Lung (tissue), 12 donors: ENCODE measurements around the gene RC3H2. TPM values are rescaled to one million over a fixed set of nuclear protein-coding genes. Genes with fewer than 3 reads are reported as not detected.
A peak's percentile ranks its signal among the peaks of the same experiment; 100 is the strongest.

Source experiments
- ATAC-seq: fragments of 200-7000 bp; cut with Tn5 transposase; one replicate; pipeline ENCODE4 v1.9.1; 2020; ENCODE audit warnings: moderate number of reproducible peaks; ENCODE audit not compliant: insufficient read depth, low FRiP score
- DNase-seq, 3 donors: peaks; one replicate each; pipeline ENCODE4 v3.0.0-alpha.2; 2013 to 2017
- H3K27ac ChIP-seq, 2 donors: one replicate each; pipeline ENCODE4 v1.5.1; 2013; ENCODE audit warnings: mild to moderate bottlenecking in 2 of 2, moderate library complexity in 2 of 2, control low read depth in 1 of 2, inconsistent platforms in 1 of 2, low read depth in 1 of 2, low read length in 1 of 2
- H3K27me3 ChIP-seq, 3 donors: one replicate each; pipeline ENCODE4 v1.5.1; 2013; ENCODE audit warnings: low read length in 2 of 3; ENCODE audit not compliant: control insufficient read depth in 3 of 3, insufficient read depth in 3 of 3
- H3K36me3 ChIP-seq, 4 donors: one replicate each; pipeline ENCODE4 v1.5.1; 2013; ENCODE audit warnings: low read length in 4 of 4, mild to moderate bottlenecking in 1 of 4, moderate library complexity in 1 of 4; ENCODE audit not compliant: control insufficient read depth in 4 of 4, insufficient read depth in 4 of 4
- H3K4me1 ChIP-seq, 5 donors: one replicate each; pipeline ENCODE4 v1.5.1; 2013; ENCODE audit warnings: low read length in 5 of 5, mild to moderate bottlenecking in 2 of 5, moderate library complexity in 1 of 5; ENCODE audit not compliant: control insufficient read depth in 5 of 5, insufficient read depth in 5 of 5
- H3K4me3 ChIP-seq: one replicate; pipeline ENCODE4 v1.5.1; 2013; ENCODE audit warnings: mild to moderate bottlenecking, control low read depth, moderate library complexity
- H3K9ac ChIP-seq, 2 donors: one replicate each; pipeline ENCODE4 v1.5.1; 2013; ENCODE audit warnings: low read length in 2 of 2, control low read depth in 1 of 2; ENCODE audit not compliant: insufficient read depth in 1 of 2
- H3K9me3 ChIP-seq, 4 donors: one replicate each; pipeline ENCODE4 v1.5.1; 2013; ENCODE audit warnings: low read length in 3 of 4, mild to moderate bottlenecking in 1 of 4, moderate library complexity in 1 of 4; ENCODE audit not compliant: control insufficient read depth in 4 of 4, insufficient read depth in 3 of 4
- CTCF ChIP-seq: IDR thresholded peaks from 2 replicates; pipeline ENCODE4 v1.5.1; 2012; ENCODE audit warnings: mild to moderate bottlenecking; ENCODE audit errors: control extremely low read depth, extremely low read depth
- WGBS, 2 donors: extraction: QIAGEN DNeasy Blood & Tissue Kit; methylation state at CpG; one replicate each; pipeline ENCODE4 v1.1.7; 2013; 5-methylcytosine and 5-hydroxymethylcytosine counted together
- polyA plus RNA-seq, 2 donors: library from polyadenylated mRNA; stranded (reverse); fragments of 200-250 nt; gene quantifications; one replicate each; pipeline ENCODE4 v1.2.1, GENCODE V29; 2013
- total RNA-seq, 2 donors: library from RNA; depleted of rRNA in 1 of 2; stranded (reverse); fragments of >200 nt in 1 of 2; gene quantifications; one replicate each; pipeline ENCODE4 v1.2.1, GENCODE V29; 2014 to 2021
- donor health status: control.
- donor health status: control.
- donor health status: Bipolar disorder and iron deficiency.
- donor health status: healthy.
- donor health status: DM: yes; HTN: yes; CAD: no.

RC3H2 gene
- total and polyA plus RNA-seq, 4 donors, result 11.9 to 60.2 (median 25.4) TPM

GRCh38 chr9:122819791-122820489 is 85.2 kb downstream of the RC3H2 start:
- no peak overlapping the region for H3K9ac ChIP-seq
- H3K36me3 ChIP-seq, result peaks cover 12 to 37% (median 22%) of the 10 kb centered on the region in 4 donors
- ATAC-seq, result no peak
- H3K27me3 ChIP-seq, result no peaks in the 10 kb centered on the region
- H3K9me3 ChIP-seq, result no peaks in the 10 kb centered on the region
- peaks cover 0 to 7% (median 0%) of the 10 kb centered on the region in 5 donors for H3K4me1 ChIP-seq
- peak in 2 of 3 donors; percentile 24 to 42 for DNase-seq
- WGBS, 2 donors, result 65 to 73% methylated on average over 9 of the region's 9 CpGs
- no peak overlapping the region for H3K4me3 ChIP-seq
- H3K27ac ChIP-seq, result peak overlapping the region; percentile 72 to 79
- no peak for TF ChIP-seq CTCF

GRCh38 chr9:122819326-122819725 is 85.8 kb downstream of the RC3H2 start:
- peak in 1 of 3 donors; percentile 22 for DNase-seq
- 62 to 72% methylated on average over 3 of the region's 3 CpGs for WGBS, 2 donors
- H3K9ac ChIP-seq, result no peak overlapping the region
- TF ChIP-seq CTCF, result no peak
- peaks cover 0 to 7% (median 0%) of the 10 kb centered on the region in 5 donors for H3K4me1 ChIP-seq
- peaks cover 12 to 36% (median 22%) of the 10 kb centered on the region in 4 donors for H3K36me3 ChIP-seq
- H3K9me3 ChIP-seq, result no peaks in the 10 kb centered on the region
- no peak for ATAC-seq
- H3K27ac ChIP-seq, result peak overlapping the region; percentile 59 to 72
- no peaks in the 10 kb centered on the region for H3K27me3 ChIP-seq
- H3K4me3 ChIP-seq, result no peak overlapping the region

DNA sequence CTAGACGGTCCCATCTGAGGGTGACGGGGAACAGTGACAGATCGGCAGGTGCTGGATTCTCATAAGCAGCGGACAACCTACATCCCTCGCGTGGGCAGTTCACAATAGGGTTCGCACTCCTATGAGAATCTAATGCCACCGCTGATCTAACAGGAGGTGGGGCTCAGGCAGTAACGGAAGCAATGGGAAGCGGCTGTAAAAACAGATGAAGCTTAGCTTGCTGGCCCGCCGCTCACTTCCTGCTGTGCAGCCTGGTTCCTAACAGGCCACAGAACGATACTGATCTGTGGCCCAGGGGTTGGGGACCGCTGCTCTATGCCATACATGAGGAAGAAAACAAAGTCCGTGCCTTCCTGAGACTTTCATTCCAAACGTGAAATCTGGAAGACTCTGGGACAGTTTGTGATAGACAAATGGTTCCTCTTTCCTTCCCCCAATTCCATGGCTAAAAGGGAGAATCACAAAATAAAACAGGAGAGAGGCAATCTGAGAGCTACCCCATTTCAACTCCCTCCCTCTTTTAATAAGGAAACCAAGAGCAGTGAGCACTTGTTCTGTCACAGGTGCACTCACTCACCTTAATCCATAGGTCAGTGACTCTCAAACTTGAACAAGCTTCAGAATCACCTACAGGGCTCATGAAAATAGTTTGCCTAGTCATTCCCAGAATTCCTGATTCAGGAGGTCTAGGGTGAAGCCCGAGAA is 88.8 kb downstream of the RC3H2 start:
- DNase-seq (peak; percentile 21 to 46 (median 32)), ATAC-seq (peak; percentile 64)
- no peaks in the 10 kb centered on the region for H3K27me3 ChIP-seq
- H3K4me3 ChIP-seq, result no peak overlapping the region
- peaks cover 6 to 24% (median 12%) of the 10 kb centered on the region in 4 donors for H3K36me3 ChIP-seq
- no peak overlapping the region for H3K9ac ChIP-seq
- peaks cover 0 to 7% (median 0%) of the 10 kb centered on the region in 5 donors for H3K4me1 ChIP-seq
- WGBS, 2 donors, result 27 to 47% methylated on average over 17 of the region's 17 CpGs
- no peak for TF ChIP-seq CTCF
- H3K9me3 ChIP-seq, result no peaks in the 10 kb centered on the region
- peak overlapping the region in 1 of 2 donors; percentile 40 for H3K27ac ChIP-seq
